GM13977 (cell line): Measurements from ENCODE around the gene PPIL3.

Source experiments
- DNase-seq: peaks from one replicate; pipeline ENCODE4 v3.0.0; 2012; ENCODE audit warnings: low spot score
- in situ Hi-C: fragments of 300-500 bp; cut with MboI; formaldehyde crosslinking; loops from one replicate; pipeline ENCODE4 v1.12.0; 2022; ENCODE audit warnings: low sequenced_read_pairs, low pct_unique_long_range_greater_than_20kb, mixed read lengths, inconsistent platforms; ENCODE audit not compliant: unreplicated experiment
- TF ChIP-seq, protein P1 (sequence below): IDR thresholded peaks from 2 replicates; pipeline ENCODE4 v1.5.1; 2012; ENCODE audit warnings: mild to moderate bottlenecking, control low read depth; ENCODE audit not compliant: insufficient read depth; ENCODE audit errors: extremely low read depth, missing control alignments

The PPIL3 gene

GRCh38 chr2:200829258-200829655 is 59.6 kb downstream of the PPIL3 start:
- in situ Hi-C loops = no loop called here
- no peak for DNase-seq
- TF ChIP-seq, protein P1, sequence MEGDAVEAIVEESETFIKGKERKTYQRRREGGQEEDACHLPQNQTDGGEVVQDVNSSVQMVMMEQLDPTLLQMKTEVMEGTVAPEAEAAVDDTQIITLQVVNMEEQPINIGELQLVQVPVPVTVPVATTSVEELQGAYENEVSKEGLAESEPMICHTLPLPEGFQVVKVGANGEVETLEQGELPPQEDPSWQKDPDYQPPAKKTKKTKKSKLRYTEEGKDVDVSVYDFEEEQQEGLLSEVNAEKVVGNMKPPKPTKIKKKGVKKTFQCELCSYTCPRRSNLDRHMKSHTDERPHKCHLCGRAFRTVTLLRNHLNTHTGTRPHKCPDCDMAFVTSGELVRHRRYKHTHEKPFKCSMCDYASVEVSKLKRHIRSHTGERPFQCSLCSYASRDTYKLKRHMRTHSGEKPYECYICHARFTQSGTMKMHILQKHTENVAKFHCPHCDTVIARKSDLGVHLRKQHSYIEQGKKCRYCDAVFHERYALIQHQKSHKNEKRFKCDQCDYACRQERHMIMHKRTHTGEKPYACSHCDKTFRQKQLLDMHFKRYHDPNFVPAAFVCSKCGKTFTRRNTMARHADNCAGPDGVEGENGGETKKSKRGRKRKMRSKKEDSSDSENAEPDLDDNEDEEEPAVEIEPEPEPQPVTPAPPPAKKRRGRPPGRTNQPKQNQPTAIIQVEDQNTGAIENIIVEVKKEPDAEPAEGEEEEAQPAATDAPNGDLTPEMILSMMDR = no peak

GRCh38 chr2:200828572-200829257 is 60.2 kb downstream of the PPIL3 start:
- no peak for DNase-seq
- in situ Hi-C loops = no loop called here
- TF ChIP-seq, protein P1 = no peak

GRCh38 chr2:200828104-200828503 is 60.8 kb downstream of the PPIL3 start:
- no peak for DNase-seq
- in situ Hi-C loops = no loop called here
- TF ChIP-seq, protein P1 = no peak

DNA sequence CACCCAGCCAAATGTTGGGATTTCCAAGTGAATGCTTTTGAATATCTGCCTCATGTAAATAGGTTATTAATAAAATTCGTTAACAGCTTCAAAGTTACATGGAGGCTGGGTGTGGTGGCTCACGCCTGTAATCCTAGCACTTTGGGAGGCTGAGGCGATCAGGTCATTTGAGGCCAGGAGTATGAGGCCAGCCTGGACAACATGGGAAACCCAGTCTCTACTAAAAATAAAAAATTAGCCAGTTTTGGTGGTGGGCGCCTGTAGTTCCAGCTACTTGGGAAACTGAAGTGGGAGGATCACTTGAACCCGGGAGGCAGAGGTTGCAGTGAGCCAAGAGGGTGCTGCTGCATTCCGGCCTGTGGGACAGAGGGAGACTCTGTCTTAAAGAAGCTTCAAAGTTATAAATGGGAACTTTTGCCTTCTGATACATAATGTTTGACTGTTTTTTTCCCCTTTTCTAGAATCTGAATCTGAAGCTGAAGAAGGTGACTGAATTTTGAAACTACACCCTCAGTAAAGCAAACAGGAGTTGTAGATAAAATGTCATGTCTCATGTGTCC is 67.1 kb downstream of the PPIL3 start:
- in situ Hi-C loops = no loop called here
- TF ChIP-seq, protein P1 = no peak
- no peak for DNase-seq
